GM12872 (cell line): ENCODE measurements around the gene PLEKHG3.

Experiments
- CTCF ChIP-seq: IDR thresholded peaks from 3 replicates; pipeline ENCODE4 v1.5.1; 2011; ENCODE audit warnings: low read depth, mild to moderate bottlenecking, low read length, moderate library complexity; ENCODE audit not compliant: insufficient read depth

Gene PLEKHG3

GRCh38 chr14:64788706-64789105 is 84.5 kb downstream of the PLEKHG3 start:
- no peak for TF ChIP-seq CTCF

GRCh38 chr14:64789696-64790095 is 85.5 kb downstream of the PLEKHG3 start:
- TF ChIP-seq CTCF = no peak

GRCh38 chr14:64790478-64790877 is 86.3 kb downstream of the PLEKHG3 start:
- no peak for TF ChIP-seq CTCF

- no peak for TF ChIP-seq CTCF
These were observed 88.0 kb downstream of the PLEKHG3 start for GRCh38 chr14:64792231-64792630.

GRCh38 chr14:64792871-64793560 is 88.8 kb downstream of the PLEKHG3 start:
- no peak for TF ChIP-seq CTCF

GRCh38 chr14:64795211-64795610 is 91.0 kb downstream of the PLEKHG3 start:
- no peak for TF ChIP-seq CTCF

- TF ChIP-seq CTCF = no peak
These were observed 91.7 kb downstream of the PLEKHG3 start for GRCh38 chr14:64795921-64796320.
